HG03139 (cell line): Measurements from ENCODE around the gene MON1B.

Experiments used
- ATAC-seq: cut with Tn5 transposase; IDR thresholded peaks from one replicate; pipeline ENCODE4 v1.9.1; 2021; ENCODE audit not compliant: unreplicated experiment

The MON1B gene

DNA sequence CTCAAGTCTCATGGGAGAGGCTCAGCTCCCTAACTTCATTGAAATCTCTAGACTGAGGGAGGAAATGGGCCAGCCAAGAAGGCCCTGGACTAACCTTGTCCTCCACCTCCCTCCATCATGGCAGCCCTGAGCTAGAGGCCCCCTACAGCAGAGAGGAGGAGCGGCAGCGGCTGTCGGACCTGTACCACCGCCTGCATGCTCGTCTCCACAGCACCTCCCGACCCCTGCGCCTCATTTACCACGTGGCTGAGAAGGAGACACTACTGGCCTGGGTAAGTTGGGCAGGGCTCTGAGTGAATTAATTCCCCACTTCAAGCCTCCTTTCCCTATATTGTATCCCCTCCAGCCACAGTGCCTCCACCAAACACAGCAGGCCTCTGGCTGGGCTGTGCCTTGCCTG lies 4.4 kb downstream of the MON1B start:
- no peak for ATAC-seq

GRCh38 chr16:77197747-77198146 lies 6.8 kb downstream of the MON1B start:
- no peak for ATAC-seq

DNA sequence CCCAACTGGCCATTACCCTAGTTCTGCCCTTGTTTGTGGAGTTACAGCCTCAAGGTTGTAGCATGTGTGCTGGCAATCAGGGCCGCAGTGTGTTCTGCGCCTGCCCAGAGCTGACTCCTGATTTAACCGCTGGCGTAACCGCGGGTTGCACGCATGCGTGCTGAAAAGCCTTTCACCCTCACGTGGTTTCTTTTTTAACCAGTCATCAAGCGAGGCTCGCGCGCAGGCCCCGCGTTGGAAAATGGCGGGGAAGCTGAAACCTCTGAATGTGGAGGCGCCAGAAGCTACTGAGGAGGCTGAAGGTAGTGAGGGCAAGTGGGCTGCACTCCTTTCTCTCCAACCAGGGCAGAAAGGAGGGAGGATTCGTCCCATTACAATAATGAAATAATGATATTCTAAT lies 8.2 kb downstream of the MON1B start, which contains the start of gene SYCE1L:
Gene SYCE1L, plus strand, starts transcription at position 198 of the 400 bp plus-strand sequence. Its CDS starts 44 bp downstream, at position 242.
- no peak for ATAC-seq

GRCh38 chr16:77206533-77206932 lies 15.5 kb downstream of the MON1B start:
- ATAC-seq = no peak

GRCh38 chr16:77207030-77207429 lies 16.0 kb downstream of the MON1B start:
- ATAC-seq = no peak

- ATAC-seq = no peak
These were observed 17.4 kb downstream of the MON1B start for GRCh38 chr16:77208382-77208781.

GRCh38 chr16:77211880-77212740 lies 21.1 kb downstream of the MON1B start:
- ATAC-seq = peak; percentile 64

GRCh38 chr16:77212741-77213541 lies 22.0 kb downstream of the MON1B start:
- peak; percentile 75 for ATAC-seq

GRCh38 chr16:77213542-77214106 lies 22.6 kb downstream of the MON1B start:
- ATAC-seq = no peak

GRCh38 chr16:77214411-77215138 lies 23.6 kb downstream of the MON1B start:
- no peak for ATAC-seq

DNA sequence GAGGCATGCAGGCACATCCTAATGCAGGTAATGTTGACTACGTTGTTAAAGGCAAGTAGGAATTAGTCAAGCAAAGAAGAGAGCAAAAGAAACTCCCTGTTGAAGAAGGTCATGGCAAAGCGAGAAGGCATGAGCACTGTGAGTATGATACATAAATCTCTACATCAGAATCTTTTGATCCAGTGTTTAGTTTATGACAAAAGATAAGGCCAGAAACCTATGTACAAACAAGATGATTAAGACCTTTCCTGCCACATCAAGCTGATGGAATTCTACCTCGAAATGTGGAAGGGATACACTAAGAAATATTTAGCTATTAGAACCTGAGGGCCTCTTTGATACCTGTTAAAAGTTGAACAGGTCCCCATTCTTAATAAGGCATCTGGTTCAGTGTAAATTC lies 28.4 kb downstream of the MON1B start:
- no peak for ATAC-seq

DNA sequence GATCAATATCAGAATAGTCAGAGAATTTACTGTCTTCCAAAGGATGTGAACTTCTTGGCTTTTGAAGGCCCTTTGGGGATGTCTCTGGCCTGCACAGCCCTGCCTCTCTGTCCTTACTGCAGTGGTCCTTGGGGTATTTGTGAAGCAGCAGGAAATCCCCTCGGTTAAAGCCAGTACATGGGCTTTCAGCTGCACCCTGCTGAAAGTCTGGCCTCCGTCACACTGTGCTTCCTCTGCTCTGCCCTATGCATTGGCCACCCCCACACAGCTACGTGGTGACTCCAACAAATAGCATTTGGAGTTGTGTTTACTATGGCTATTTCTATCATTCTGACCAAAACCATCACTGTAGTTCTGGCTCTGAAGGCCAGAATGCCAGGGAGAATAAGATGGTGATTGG lies 29.4 kb downstream of the MON1B start:
- no peak for ATAC-seq

GRCh38 chr16:77221482-77221881 lies 30.5 kb downstream of the MON1B start:
- no peak for ATAC-seq

DNA sequence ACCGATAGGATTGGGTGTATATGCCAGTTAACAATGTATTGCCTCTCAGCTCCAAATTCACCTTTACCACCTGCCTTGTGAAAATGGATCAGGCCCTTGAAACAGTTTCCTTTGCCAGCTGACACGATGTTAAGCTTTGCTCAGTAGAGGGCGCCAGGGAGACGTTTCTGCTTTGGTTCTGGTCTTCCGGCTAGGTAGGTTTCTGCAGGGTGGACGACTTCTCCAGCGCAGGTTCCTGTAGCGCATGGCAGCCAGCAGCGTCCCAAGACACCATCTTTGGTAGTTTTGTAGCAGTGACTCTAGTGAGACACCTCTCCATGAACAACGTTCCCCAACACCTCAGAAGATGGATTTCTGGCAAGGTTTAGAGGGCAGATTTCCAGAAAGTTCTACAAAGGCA lies 32.2 kb downstream of the MON1B start:
- no peak for ATAC-seq

GRCh38 chr16:77225182-77225581 lies 34.2 kb downstream of the MON1B start:
- ATAC-seq = no peak

- ATAC-seq = no peak
These were observed 36.8 kb downstream of the MON1B start for GRCh38 chr16:77227745-77228144.

DNA sequence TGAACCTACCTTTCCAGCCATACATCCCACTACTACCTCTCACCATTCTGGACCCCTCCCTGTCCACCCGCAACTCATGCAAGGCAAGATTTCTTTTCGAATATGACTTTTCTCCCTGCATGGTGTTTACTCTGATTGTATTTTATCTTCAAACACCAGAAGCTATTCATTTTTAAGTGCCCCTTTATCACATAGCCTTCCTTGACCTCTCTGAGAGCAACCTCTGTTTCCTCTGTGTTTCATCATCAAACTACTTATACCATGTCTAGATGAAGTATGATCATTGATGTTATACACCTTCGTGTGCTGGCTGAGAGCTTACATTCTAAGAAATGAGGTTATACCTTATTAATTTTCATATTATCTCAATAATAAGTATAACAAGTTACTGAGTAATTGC lies 40.1 kb downstream of the MON1B start:
- no peak for ATAC-seq

DNA sequence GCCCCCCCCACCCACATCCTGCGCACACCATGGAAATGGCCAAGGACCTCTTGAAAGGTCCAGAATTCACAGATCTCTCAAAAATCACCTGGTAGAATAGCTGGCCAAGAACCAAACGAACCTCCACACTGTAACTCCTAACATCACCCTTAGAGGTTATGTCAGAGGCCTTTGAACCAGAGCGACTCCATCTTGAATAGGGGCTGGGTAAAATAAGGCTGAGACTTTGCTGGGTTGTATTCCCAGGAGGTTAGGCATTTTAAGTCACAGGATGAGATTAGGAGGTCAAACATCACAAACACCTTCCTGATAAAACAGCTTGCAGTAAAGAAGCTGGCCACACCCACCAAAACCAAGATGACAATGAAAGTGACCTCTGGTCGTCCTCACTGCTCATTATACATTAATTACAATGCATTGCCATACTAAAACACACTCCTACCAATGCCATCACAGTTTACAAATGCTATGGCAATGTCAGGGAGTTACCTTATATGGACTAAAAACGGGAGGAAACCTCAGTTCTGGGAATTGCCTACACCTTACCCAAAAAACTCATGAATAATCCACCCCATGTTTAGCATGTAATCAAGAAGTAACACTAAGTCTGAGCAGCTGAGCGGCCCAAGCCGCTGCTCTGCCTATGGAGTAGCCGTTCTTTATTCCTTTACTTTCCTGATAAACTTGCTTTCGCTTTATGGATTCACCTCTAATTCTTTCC lies 43.0 kb downstream of the MON1B start:
- no peak for ATAC-seq

DNA sequence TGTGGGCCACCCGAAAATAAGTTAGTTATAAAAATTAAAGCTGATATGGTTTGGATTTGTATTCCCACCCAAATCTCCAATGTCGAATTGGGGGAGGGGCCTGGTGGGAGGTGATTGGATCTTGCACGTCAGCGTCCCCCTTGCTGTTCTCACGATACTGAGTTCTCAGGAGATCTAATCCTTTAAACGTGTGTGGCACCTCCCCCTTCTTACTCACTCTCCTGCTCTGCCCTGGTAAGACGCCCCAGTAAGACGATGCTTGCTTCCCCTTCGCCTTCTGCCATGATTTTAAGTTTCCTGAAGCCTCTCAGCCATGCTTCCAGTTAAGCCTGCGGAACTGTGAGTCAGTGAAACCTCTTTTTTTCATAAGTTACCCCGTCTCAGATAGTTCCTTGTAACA lies 43.6 kb downstream of the MON1B start:
- no peak for ATAC-seq

DNA sequence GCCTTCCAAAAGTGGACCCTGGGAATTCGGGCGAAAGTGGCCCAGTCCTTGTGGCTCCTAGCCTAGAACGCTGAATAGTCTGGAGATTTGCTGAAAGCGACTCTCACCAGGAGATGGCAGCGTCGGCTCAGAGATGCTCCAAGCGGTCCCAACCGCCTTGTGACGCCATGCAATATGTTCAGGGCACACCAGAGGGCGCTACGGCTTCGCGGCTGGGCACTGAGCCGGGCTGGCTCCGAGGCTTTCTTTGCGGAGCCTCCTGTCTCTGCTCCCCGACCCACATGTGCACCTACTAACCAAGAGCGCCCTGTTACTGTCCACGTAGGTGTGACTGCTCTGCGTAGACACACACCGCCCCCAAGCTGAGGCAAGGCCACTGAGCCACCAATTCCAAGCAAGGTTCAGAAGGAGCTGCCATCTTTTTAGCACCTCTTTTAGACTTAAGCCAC lies 45.1 kb downstream of the MON1B start:
- ATAC-seq = peak; percentile 99
